HG03432 (cell line): ENCODE data around the gene TXNRD2.

Source experiments
- ATAC-seq: cut with Tn5 transposase; IDR thresholded peaks from one replicate; pipeline ENCODE4 v1.9.1; 2021; ENCODE audit warnings: mild to moderate bottlenecking, moderate library complexity; ENCODE audit not compliant: unreplicated experiment

TXNRD2 gene

GRCh38 chr22:19967850-19968449, 26.3 kb upstream of the TXNRD2 start:
- no peak for ATAC-seq

- ATAC-seq: no peak
These were observed 25.5 kb upstream of the TXNRD2 start for GRCh38 chr22:19966908-19967750.

GRCh38 chr22:19965771-19966709, 24.4 kb upstream of the TXNRD2 start:
- ATAC-seq: no peak

GRCh38 chr22:19964701-19965386, 23.2 kb upstream of the TXNRD2 start:
- no peak for ATAC-seq

- no peak for ATAC-seq
These were observed 22.4 kb upstream of the TXNRD2 start for GRCh38 chr22:19963863-19964642.

- no peak for ATAC-seq
These were observed 21.5 kb upstream of the TXNRD2 start for GRCh38 chr22:19962909-19963806.

GRCh38 chr22:19962246-19962908, 20.8 kb upstream of the TXNRD2 start:
- no peak for ATAC-seq

GRCh38 chr22:19961868-19962245, 20.2 kb upstream of the TXNRD2 start:
- no peak for ATAC-seq

GRCh38 chr22:19961201-19961580, 19.6 kb upstream of the TXNRD2 start:
- ATAC-seq: no peak

- ATAC-seq: no peak
These were observed 19.0 kb upstream of the TXNRD2 start for GRCh38 chr22:19960491-19961200.

- ATAC-seq: no peak
These were observed 18.2 kb upstream of the TXNRD2 start for GRCh38 chr22:19959587-19960490.

- ATAC-seq: no peak
These were observed 17.5 kb upstream of the TXNRD2 start for GRCh38 chr22:19959043-19959586.

- ATAC-seq: no peak
These were observed 16.7 kb upstream of the TXNRD2 start for GRCh38 chr22:19958083-19959042.

GRCh38 chr22:19957445-19957844, 15.8 kb upstream of the TXNRD2 start:
- ATAC-seq: no peak
